ENCODE data around the gene CCDC68. TPM values are rescaled to one million over a fixed set of nuclear protein-coding genes. Genes with fewer than 3 reads are reported as not detected.

The CCDC68 gene
- total and polyA plus RNA-seq, 2 donors (not counting 3 experiments of a cell fraction or from before 2014, with no cell fraction given): 0.72 to 1.0 TPM

- ChIA-PET CTCF (interaction anchor here (0.8 to 1.1 kb wide), 3 partner anchors 9 to 268 kb away, joined by 3 to 4 read pairs (median 3); no protein-coding TSS in a partner anchor), POLR2A (no interaction called here)
- no peaks in the 10 kb centered on the region for H3K36me3 ChIP-seq (ENCODE audit: control insufficient read depth in 2 of 2, extremely low read depth in 1 of 2, insufficient read depth in 2 of 2, low read length in 2 of 2)
- no peaks in the 10 kb centered on the region for H3K9me3 ChIP-seq (replicated peaks; ENCODE audit: control insufficient read depth, insufficient read depth, low read length)
- no TSS peak for BruUV-seq (replicated peaks)
- no peaks in the 10 kb centered on the region for H3K9me1 ChIP-seq (replicated peaks; ENCODE audit: control insufficient read depth, extremely low read depth, insufficient read depth, low read length)
- peaks cover 15% of the 10 kb centered on the region for H3K4me1 ChIP-seq (ENCODE audit: control insufficient read depth, extremely low read depth, insufficient read depth, low read length)
- H4K20me1 ChIP-seq (replicated peaks; ENCODE audit: control insufficient read depth, extremely low read depth, insufficient read depth, low read length): no peaks in the 10 kb centered on the region
- no peak overlapping the region for H3K4me3 ChIP-seq (replicated peaks in 1 of 3; ENCODE audit: insufficient read depth in 1 of 3, low read depth in 1 of 3, low read length in 3 of 3)
- FAIRE-seq (no peak), DNase-seq (ENCODE audit: low read depth, low spot score) (peak; percentile 35)
- H3K27me3 ChIP-seq (ENCODE audit: control insufficient read depth in 2 of 2, insufficient read depth in 2 of 2, low read length in 2 of 2): no peaks in the 10 kb centered on the region
- no peaks in the 10 kb centered on the region for H3K79me2 ChIP-seq (ENCODE audit: control insufficient read depth, insufficient read depth, low read length)
- H3K4me2 ChIP-seq (ENCODE audit: insufficient read depth, low read length): no peak overlapping the region
- intact Hi-C loops (cut with micrococcal nuclease) (no loop called here), dilution Hi-C loops (cut with MboI; ENCODE audit: extremely low pct_ligation_motif_present, low sequenced_read_pairs) (no loop called here)
- H3K27ac ChIP-seq (ENCODE audit: insufficient read depth, low read depth, low read length): no peak overlapping the region
- no peak overlapping the region for H3K9ac ChIP-seq (replicated peaks; ENCODE audit: extremely low read depth, insufficient read depth, low read length)
- TF ChIP-seq JUN (IDR thresholded peaks at IDR 0.05; ENCODE audit: borderline replicate concordance, insufficient read depth, insufficient read length, low read depth): no peak
- TF ChIP-seq EZH2 (IDR thresholded peaks at IDR 0.05; ENCODE audit: borderline replicate concordance, low read depth, low read length, severe bottlenecking): no peak
- TF ChIP-seq GATA2 (IDR thresholded peaks at IDR 0.05; ENCODE audit: insufficient read depth, insufficient read length, low read depth, low read length): no peak
- TF ChIP-seq POLR2AphosphoS5 (IDR thresholded peaks at IDR 0.05; ENCODE audit: insufficient read depth, low read depth, low read length): no peak
- TF ChIP-seq CTCF (IDR thresholded peaks at IDR 0.05; ENCODE audit: extremely low read depth in 1 of 2, insufficient read depth in 1 of 2, low read depth in 1 of 2, low read length in 2 of 2): no peak
- no peak for TF ChIP-seq MYC (IDR thresholded peaks at IDR 0.05; ENCODE audit: low read depth, low read length)
- no peak for TF ChIP-seq MAX (IDR thresholded peaks at IDR 0.05; ENCODE audit: insufficient read depth, insufficient read length)
- TF ChIP-seq FOS (IDR thresholded peaks at IDR 0.05; ENCODE audit: borderline replicate concordance, insufficient read depth, low read length): no peak
- no peak for TF ChIP-seq POLR2A (IDR thresholded peaks at IDR 0.05; ENCODE audit: low read depth, low read length)
- no peak overlapping the region for H2AFZ ChIP-seq (ENCODE audit: low read depth, low read length)
These were observed 12.2 kb downstream of the CCDC68 start for GRCh38 chr18:54947091-54947490.
